Esophagus muscularis mucosa (tissue), 4 donors: ENCODE measurements around the gene OSBPL2. TPM values are rescaled to one million over a fixed set of nuclear protein-coding genes. Genes with fewer than 3 reads are reported as not detected.

Experiments
- DNase-seq: peaks from one replicate; pipeline ENCODE4 v3.0.0-alpha.2; 2017; ENCODE audit errors: extremely low spot score
- H3K27ac ChIP-seq, 4 donors: fragments of 200-600 bp; sonication (generic); replicated peaks in 1 of 4; 1 replicate in 3 of 4; 2 replicates in 1 of 4; pipeline ENCODE4 v1.5.1; 2016 to 2019; ENCODE audit warnings: mild to moderate bottlenecking in 1 of 4
- H3K27me3 ChIP-seq, 4 donors: fragments of 200-600 bp; sonication (generic); one replicate each; pipeline versions ENCODE4 v1.5.1 to v1.6.0; 2016 to 2019
- H3K36me3 ChIP-seq, 4 donors: fragments of 200-600 bp; sonication (generic); one replicate each; pipeline ENCODE4 v1.5.1; 2016 to 2019
- H3K4me1 ChIP-seq, 4 donors: fragments of 200-600 bp; sonication (generic); one replicate each; pipeline ENCODE4 v1.5.1; 2016 to 2019
- H3K4me3 ChIP-seq, 4 donors: fragments of 200-600 bp; sonication (generic); 1 replicate in 2 of 4; 2 replicates in 2 of 4; pipeline ENCODE4 v1.5.1; 2016 to 2019; ENCODE audit warnings: mild to moderate bottlenecking in 4 of 4, moderate library complexity in 1 of 4
- H3K9me3 ChIP-seq, 4 donors: fragments of 200-600 bp; sonication (generic); 1 replicate in 3 of 4; 2 replicates in 1 of 4; pipeline ENCODE4 v1.5.1; 2016 to 2019
- CTCF ChIP-seq, 3 experiments: fragments of 200-600 bp in 2 of 3; fragments of 450-650 bp in 1 of 3; sonication (generic) in 2 of 3; IDR thresholded peaks; one replicate each; pipeline ENCODE4 v1.5.1; 2017 to 2019; ENCODE audit warnings: antibody characterized with exemption in 3 of 3, mild to moderate bottlenecking in 2 of 3, moderate library complexity in 1 of 3
- EP300 ChIP-seq: sonication (generic); formaldehyde crosslinking; IDR thresholded peaks from one replicate; pipeline ENCODE4 v1.6.1; 2017; ENCODE audit warnings: antibody characterized with exemption
- POLR2A ChIP-seq: fragments of 450-650 bp; IDR thresholded peaks from one replicate; pipeline ENCODE4 v1.6.1; 2017; ENCODE audit warnings: antibody characterized with exemption, moderate library complexity, mild to moderate bottlenecking, low read depth
- POLR2AphosphoS5 ChIP-seq, 2 donors: sonication (generic); formaldehyde crosslinking; IDR thresholded peaks; one replicate each; pipeline ENCODE4 v1.6.1; 2017; ENCODE audit warnings: antibody characterized with exemption in 2 of 2
- WGBS: methylation state at CpG from one replicate; pipeline ENCODE4 v1.1.5; 2018; 5-methylcytosine and 5-hydroxymethylcytosine counted together
- intact Hi-C: fragments of 100-400 bp; cut with DNase I; formaldehyde crosslinking; loops from one replicate; pipeline ENCODE4 v1.15.1; 2023
- total RNA-seq, 4 donors: library from RNA; depleted of rRNA; stranded (reverse); fragments of >200 nt; gene quantifications; one replicate each; pipeline versions ENCODE4 v1.1.0 to v1.2.1, GENCODE V29; 2016

Gene OSBPL2
- total RNA-seq, 4 donors from 2014 or later = 34.5 to 52.7 (median 44.2) TPM

DNA sequence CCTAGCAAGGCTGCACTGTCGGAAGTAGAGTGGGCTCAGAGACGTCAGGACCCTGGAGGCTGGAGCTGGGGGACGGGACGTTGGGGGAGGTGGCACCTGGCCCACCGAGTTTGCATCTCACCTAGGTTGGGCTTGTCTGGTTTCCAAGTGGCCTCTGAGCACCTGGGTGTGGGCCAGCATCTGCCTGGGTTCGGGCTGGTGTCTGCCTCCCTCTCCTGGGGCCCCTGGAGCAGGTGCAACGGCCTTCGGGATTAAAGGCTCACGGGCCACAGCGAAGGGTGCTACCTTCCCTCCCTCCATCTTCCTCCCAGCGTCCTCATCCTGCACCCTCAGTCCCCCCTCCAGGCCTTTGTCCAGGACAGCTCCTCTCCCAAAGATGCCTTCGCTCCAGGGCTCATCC is 24.3 kb upstream of the OSBPL2 start:
- no peak overlapping the region for H3K27ac ChIP-seq
- TF ChIP-seq POLR2AphosphoS5 (IDR thresholded peaks at IDR 0.05) = no peak
- no peak for TF ChIP-seq EP300
- H3K27me3 ChIP-seq = peaks cover 5 to 92% (median 51%) of the 10 kb centered on the region in 4 donors
- no peaks in the 10 kb centered on the region for H3K36me3 ChIP-seq
- H3K4me1 ChIP-seq = peaks cover 3 to 5% (median 3%) of the 10 kb centered on the region in 4 donors
- H3K4me3 ChIP-seq = no peak overlapping the region
- no peak for DNase-seq
- H3K9me3 ChIP-seq = no peaks in the 10 kb centered on the region
- 63% methylated on average over 10 of the region's 12 CpGs for WGBS
- intact Hi-C loops = no loop called here

GRCh38 chr20:62215020-62215990 is 23.0 kb upstream of the OSBPL2 start:
- no peak for TF ChIP-seq POLR2A
- no peak for TF ChIP-seq POLR2AphosphoS5 (IDR thresholded peaks at IDR 0.05)
- no peak for TF ChIP-seq CTCF (IDR thresholded peaks at IDR 0.05)
- no peak for TF ChIP-seq EP300
- Histone ChIP-seq H3K9me3 (no peaks in the 10 kb centered on the region), H3K36me3 (no peaks in the 10 kb centered on the region), H3K27me3 (peaks cover 5 to 91% (median 49%) of the 10 kb centered on the region in 4 donors), H3K4me3 (no peak overlapping the region), H3K4me1 (peaks cover 9 to 18% (median 13%) of the 10 kb centered on the region in 4 donors), H3K27ac (no peak overlapping the region)
- intact Hi-C loops = no loop called here
- DNase-seq = no peak
- 83% methylated on average over 26 of the region's 29 CpGs for WGBS

DNA sequence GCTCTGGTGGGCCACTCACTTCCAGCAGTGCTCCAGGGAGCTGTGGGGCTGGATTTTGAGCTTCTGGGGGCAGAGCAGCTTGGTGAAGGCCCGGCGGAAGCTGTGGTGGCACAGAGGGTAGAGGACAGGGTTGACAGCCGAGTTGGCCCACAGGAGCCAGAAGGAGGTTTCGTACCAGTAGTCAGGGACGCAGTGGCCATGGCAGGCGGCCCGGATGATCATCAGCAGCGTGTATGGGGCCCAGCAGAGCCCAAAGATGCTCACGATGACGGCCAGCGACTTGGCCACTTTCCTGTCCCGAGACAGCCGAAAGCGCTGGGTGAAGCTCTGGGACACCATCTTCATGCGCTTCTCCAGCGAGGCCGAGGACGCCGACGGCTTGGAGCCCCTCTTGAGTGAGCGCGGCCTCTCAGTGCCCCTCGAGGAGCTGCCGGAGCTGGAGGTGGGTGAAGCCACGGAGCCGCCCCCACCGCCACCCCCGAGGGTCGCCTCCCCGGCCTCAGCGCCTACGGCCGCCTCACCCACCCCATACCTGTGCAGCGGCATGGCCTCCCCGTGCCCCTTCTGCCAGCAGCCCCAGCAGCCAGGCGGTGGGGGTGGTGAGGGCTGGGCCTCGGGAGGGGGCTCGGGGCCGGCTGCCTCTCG is 22.2 kb upstream of the OSBPL2 start:
- peaks cover 5 to 91% (median 49%) of the 10 kb centered on the region in 4 donors for H3K27me3 ChIP-seq

DNA sequence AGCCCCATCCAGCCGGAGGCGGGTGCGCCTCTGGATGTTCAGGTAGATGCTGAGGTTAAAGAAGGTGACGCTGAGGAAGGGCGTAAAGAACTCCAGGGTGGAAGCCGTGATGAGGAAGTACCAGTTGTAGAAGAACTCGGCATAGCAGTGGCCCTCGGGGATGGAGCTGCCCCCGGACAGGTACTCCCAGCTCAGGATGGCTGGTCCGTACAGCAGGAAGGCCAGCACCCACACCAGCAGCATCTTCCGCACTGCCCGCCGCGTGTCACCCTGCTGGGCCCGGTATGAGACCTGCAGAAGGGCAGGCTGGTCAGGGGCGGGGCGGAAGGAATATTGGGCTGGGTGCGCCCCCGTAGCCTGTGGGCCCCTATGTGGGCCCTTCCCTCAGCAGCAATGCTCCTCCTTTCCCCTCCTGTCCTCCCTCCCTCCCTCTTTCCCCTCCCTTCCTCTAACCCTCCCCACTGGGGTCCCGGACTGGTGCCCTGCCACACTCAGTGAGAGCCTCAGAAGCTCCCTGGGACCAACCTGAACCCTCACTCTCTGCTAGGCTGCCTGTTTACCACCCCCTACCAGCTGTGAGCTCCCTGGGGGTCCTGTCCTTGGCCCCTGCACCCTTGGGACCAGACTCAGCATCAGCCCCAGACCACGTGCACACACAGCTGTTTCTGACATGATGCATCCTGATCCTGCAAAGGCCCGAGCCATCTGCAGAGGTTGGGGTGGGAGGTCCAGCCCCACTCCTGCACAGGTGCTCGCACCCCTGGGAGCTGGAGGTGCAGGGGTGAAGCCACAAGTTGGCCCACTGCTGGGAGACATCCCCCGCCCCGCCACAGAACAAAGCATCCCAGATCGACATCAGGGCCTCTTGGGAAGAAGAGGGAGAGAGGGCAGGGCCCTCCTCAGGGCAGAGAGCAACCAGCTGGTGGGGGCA is 21.4 kb upstream of the OSBPL2 start:
- Histone ChIP-seq H3K9me3 (no peaks in the 10 kb centered on the region), H3K36me3 (no peaks in the 10 kb centered on the region), H3K27ac (no peak overlapping the region), H3K27me3 (peaks cover 5 to 91% (median 48%) of the 10 kb centered on the region in 4 donors), H3K4me1 (peaks cover 15 to 28% (median 21%) of the 10 kb centered on the region in 4 donors), H3K4me3 (no peak overlapping the region)
- TF ChIP-seq POLR2AphosphoS5 (IDR thresholded peaks at IDR 0.05) = no peak
- no peak for TF ChIP-seq CTCF (IDR thresholded peaks at IDR 0.05)
- no peak for TF ChIP-seq EP300
- TF ChIP-seq POLR2A = no peak
- intact Hi-C loops = no loop called here
- DNase-seq = no peak
- 71% methylated on average over 13 of the region's 26 CpGs for WGBS

More for the DNA sequence above, 22.2 kb upstream of the OSBPL2 start:
- H3K4me1 ChIP-seq = peaks cover 15 to 26% (median 20%) of the 10 kb centered on the region in 4 donors
- intact Hi-C loops = no loop called here
- TF ChIP-seq POLR2A (no peak), EP300 (no peak), POLR2AphosphoS5 (IDR thresholded peaks at IDR 0.05) (no peak), CTCF (IDR thresholded peaks at IDR 0.05) (no peak)
- WGBS = 92% methylated on average over 14 of the region's 40 CpGs
- no peaks in the 10 kb centered on the region for H3K9me3 ChIP-seq
- no peak overlapping the region for H3K4me3 ChIP-seq
- H3K36me3 ChIP-seq = no peaks in the 10 kb centered on the region
- no peak for DNase-seq
- no peak overlapping the region for H3K27ac ChIP-seq
